WI38 (cell line): ENCODE data around the gene NRP2.

Experiments used
- H3K4me3 ChIP-seq: 2 replicates; pipeline ENCODE4 v1.5.1; 2011; ENCODE audit warnings: low read depth, mild to moderate bottlenecking, control low read depth, low read length
- CTCF ChIP-seq: IDR thresholded peaks from 2 replicates; pipeline ENCODE4 v1.5.1; 2012; ENCODE audit warnings: low read depth, mild to moderate bottlenecking, control low read depth, low read length

NRP2 gene

DNA sequence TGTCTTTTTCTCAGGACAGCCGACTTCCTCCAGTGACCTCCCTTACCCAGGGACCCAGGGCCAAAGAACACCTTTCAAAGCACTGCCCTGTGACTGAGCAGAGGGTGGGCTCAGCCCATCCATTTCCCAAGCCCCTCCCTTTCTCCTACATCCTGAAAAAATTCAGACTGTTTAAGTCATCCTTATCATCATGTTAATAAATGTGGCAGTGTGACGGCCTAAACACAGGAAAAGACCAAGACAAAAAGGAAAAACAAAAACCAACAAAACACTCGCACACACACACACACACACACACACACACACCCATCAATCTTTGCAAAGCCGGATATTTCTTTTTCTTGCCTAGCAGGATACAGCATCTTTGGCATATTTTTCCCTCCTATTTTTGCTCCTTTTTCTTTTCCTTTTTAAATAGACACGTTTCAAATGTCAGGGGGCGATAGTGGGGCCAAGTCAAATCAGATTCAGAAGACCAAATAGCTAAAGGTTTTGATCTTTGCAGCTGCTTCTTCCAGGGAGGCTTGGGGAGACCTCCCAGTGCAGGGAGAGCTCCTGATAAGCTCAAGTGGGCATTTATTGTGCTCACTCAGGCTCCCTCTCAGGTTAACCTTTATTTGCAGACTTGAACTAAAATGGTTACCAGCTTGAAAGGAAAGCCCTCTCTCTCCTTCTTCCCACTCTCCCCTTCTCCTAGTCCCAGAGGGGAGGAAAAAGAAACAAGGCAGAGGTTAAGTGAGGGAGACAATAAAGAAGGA lies 39.5 kb upstream of the NRP2 start:
- TF ChIP-seq CTCF, result no peak
- H3K4me3 ChIP-seq, result no peak overlapping the region

- TF ChIP-seq CTCF, result no peak
- no peak overlapping the region for H3K4me3 ChIP-seq
Measured at GRCh38 chr2:205643391-205643885, 38.9 kb upstream of the NRP2 start.

DNA sequence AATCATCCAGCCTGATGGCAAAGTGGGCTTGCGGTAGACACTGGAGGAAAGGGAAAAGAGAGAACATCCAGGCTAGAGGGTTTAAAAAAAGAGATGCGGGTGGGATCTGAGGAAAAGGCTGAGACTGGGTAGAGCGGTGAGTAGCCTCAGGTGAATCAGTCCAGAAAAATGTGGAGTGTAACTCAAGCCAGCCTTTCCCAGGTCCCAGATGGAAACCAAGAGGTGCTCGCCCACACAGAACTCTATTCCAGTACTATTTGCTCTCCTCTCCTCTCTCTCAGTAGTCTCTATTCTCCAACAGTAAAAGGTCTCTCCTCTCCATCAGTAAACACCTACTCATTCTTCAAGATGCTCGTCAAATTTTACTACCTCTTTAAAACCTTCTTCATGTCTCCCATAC lies 38.3 kb upstream of the NRP2 start:
- H3K4me3 ChIP-seq, result no peak overlapping the region
- no peak for TF ChIP-seq CTCF

- no peak overlapping the region for H3K4me3 ChIP-seq
- no peak for TF ChIP-seq CTCF
Measured at GRCh38 chr2:205646680-205647079, 35.6 kb upstream of the NRP2 start.

GRCh38 chr2:205650450-205650849 lies 31.9 kb upstream of the NRP2 start:
- no peak overlapping the region for H3K4me3 ChIP-seq
- TF ChIP-seq CTCF, result no peak

GRCh38 chr2:205650931-205651330 lies 31.4 kb upstream of the NRP2 start:
- no peak overlapping the region for H3K4me3 ChIP-seq
- TF ChIP-seq CTCF, result no peak

- no peak overlapping the region for H3K4me3 ChIP-seq
- TF ChIP-seq CTCF, result no peak
Measured at GRCh38 chr2:205651719-205652118, 30.6 kb upstream of the NRP2 start.
